HG02981 (cell line): ENCODE data around the gene GPBP1L1.

Source experiments
- ATAC-seq: cut with Tn5 transposase; IDR thresholded peaks from one replicate; pipeline ENCODE4 v1.9.1; 2021; ENCODE audit warnings: mild to moderate bottlenecking, moderate library complexity; ENCODE audit not compliant: unreplicated experiment

Gene GPBP1L1

GRCh38 chr1:45643978-45644377, 42.4 kb downstream of the GPBP1L1 start:
- no peak for ATAC-seq

- ATAC-seq = no peak
These were observed 43.0 kb downstream of the GPBP1L1 start for GRCh38 chr1:45643321-45643720.

GRCh38 chr1:45640293-45640692, 46.0 kb downstream of the GPBP1L1 start:
- ATAC-seq = no peak

GRCh38 chr1:45635211-45635610, 51.1 kb downstream of the GPBP1L1 start:
- ATAC-seq = no peak

GRCh38 chr1:45630429-45630828, 55.9 kb downstream of the GPBP1L1 start:
- no peak for ATAC-seq

GRCh38 chr1:45629035-45629434, 57.3 kb downstream of the GPBP1L1 start:
- ATAC-seq = no peak

- ATAC-seq = no peak
These were observed 62.4 kb downstream of the GPBP1L1 start, which contains the start of gene CCDC17 for GRCh38 chr1:45623972-45624371. CCDC17 (minus strand) TSS chr1:45624054; CDS start chr1:45623909, 145 bp downstream.

GRCh38 chr1:45622524-45623394, 63.6 kb downstream of the GPBP1L1 start:
- no peak for ATAC-seq

GRCh38 chr1:45621895-45622523, 64.3 kb downstream of the GPBP1L1 start:
- no peak for ATAC-seq

GRCh38 chr1:45621501-45621836, 64.9 kb downstream of the GPBP1L1 start:
- ATAC-seq = no peak

- no peak for ATAC-seq
These were observed 65.5 kb downstream of the GPBP1L1 start for GRCh38 chr1:45620588-45621500.

GRCh38 chr1:45619149-45619921, 67.0 kb downstream of the GPBP1L1 start:
- ATAC-seq = no peak

- no peak for ATAC-seq
These were observed 68.7 kb downstream of the GPBP1L1 start for GRCh38 chr1:45617618-45618017.

GRCh38 chr1:45615885-45616284, 70.4 kb downstream of the GPBP1L1 start:
- ATAC-seq = no peak

- no peak for ATAC-seq
These were observed 73.3 kb downstream of the GPBP1L1 start for GRCh38 chr1:45612941-45613579.

GRCh38 chr1:45610589-45611226, 75.6 kb downstream of the GPBP1L1 start:
- ATAC-seq = no peak

- no peak for ATAC-seq
These were observed 77.9 kb downstream of the GPBP1L1 start for GRCh38 chr1:45608175-45609156.

GRCh38 chr1:45607404-45608074, 78.8 kb downstream of the GPBP1L1 start:
- no peak for ATAC-seq
